DND-41 (cell line): Measurements from ENCODE around the gene RHOT2.

ENCODE experiments used
- ATAC-seq: fragments of 200-7000 bp; cut with Tn5 transposase; 3 replicates; pipeline ENCODE4 v1.9.1; 2021; ENCODE audit warnings: low read depth; ENCODE audit not compliant: insufficient read depth
- DNase-seq: peaks from one replicate; pipeline ENCODE4 v3.0.0-alpha.2; 2020
- H2AFZ ChIP-seq: 2 replicates; pipeline ENCODE4 v1.6.0; 2012; ENCODE audit warnings: low read depth, low read length
- H3K27ac ChIP-seq: 2 replicates; pipeline ENCODE4 v1.5.1; 2012; ENCODE audit warnings: low read length, inconsistent platforms
- H3K27me3 ChIP-seq: fragments of 200-600 bp; sonication (generic); 2 replicates; pipeline ENCODE4 v1.6.0; 2012; ENCODE audit warnings: low read length, mild to moderate bottlenecking, inconsistent platforms; ENCODE audit not compliant: insufficient read depth, poor library complexity
- H3K36me3 ChIP-seq: 2 replicates; pipeline ENCODE4 v1.5.1; 2012; ENCODE audit warnings: low read length, inconsistent platforms; ENCODE audit not compliant: insufficient read depth
- H3K4me1 ChIP-seq: 2 replicates; pipeline ENCODE4 v1.5.1; 2012; ENCODE audit warnings: mild to moderate bottlenecking, low read length; ENCODE audit not compliant: insufficient read depth
- H3K4me2 ChIP-seq: 2 replicates; pipeline ENCODE4 v1.6.0; 2012; ENCODE audit warnings: mild to moderate bottlenecking, moderate library complexity, low read length, inconsistent platforms; ENCODE audit not compliant: insufficient read depth
- H3K4me3 ChIP-seq, 2 experiments: fragments of 200-600 bp in 1 of 2; shearing (Covaris generic) in 1 of 2; 2 replicates each; pipeline ENCODE4 v1.5.1; 2012 to 2016; ENCODE audit warnings: inconsistent platforms in 2 of 2, low read length in 2 of 2, mild to moderate bottlenecking in 2 of 2, low read depth in 1 of 2, moderate library complexity in 1 of 2
- H3K79me2 ChIP-seq: 2 replicates; pipeline ENCODE4 v1.6.0; 2012; ENCODE audit warnings: low read length, inconsistent platforms; ENCODE audit not compliant: insufficient read depth
- H3K9ac ChIP-seq: 2 replicates; pipeline ENCODE4 v1.6.0; 2012; ENCODE audit warnings: low read depth, mild to moderate bottlenecking, inconsistent platforms, low read length, moderate library complexity
- H3K9me3 ChIP-seq: 2 replicates; pipeline ENCODE4 v1.5.1; 2012; ENCODE audit warnings: low read length, moderate library complexity, mild to moderate bottlenecking, inconsistent platforms; ENCODE audit not compliant: insufficient read depth, severe bottlenecking
- H4K20me1 ChIP-seq: 2 replicates; pipeline ENCODE4 v1.6.0; 2012; ENCODE audit warnings: low read length; ENCODE audit not compliant: insufficient read depth
- CTCF ChIP-seq: IDR thresholded peaks from 2 replicates; pipeline ENCODE4 v1.5.1; 2012; ENCODE audit warnings: borderline replicate concordance, low read length, moderate library complexity, mild to moderate bottlenecking; ENCODE audit not compliant: poor library complexity, severe bottlenecking; ENCODE audit errors: extremely low read depth
- EZH2 ChIP-seq: IDR thresholded peaks from 3 replicates; pipeline ENCODE4 v1.6.1; 2012; ENCODE audit warnings: borderline replicate concordance, low read depth, mild to moderate bottlenecking, moderate library complexity, low read length, inconsistent platforms; ENCODE audit not compliant: severe bottlenecking

Gene RHOT2

GRCh38 chr16:648071-648780 is 19.7 kb upstream of the RHOT2 start:
- H3K27me3 ChIP-seq = no peaks in the 10 kb centered on the region
- ATAC-seq (peak; percentile 27; the same call in 1 of the 3 replicates), DNase-seq (peak; percentile 55)
- no peaks in the 10 kb centered on the region for H3K9me3 ChIP-seq
- peak overlapping the region; percentile 92 for H3K4me2 ChIP-seq
- H4K20me1 ChIP-seq = 0 out of 2 replicates have a peak, but pooled peaks cover 3% of the 10 kb centered on the region
- peak; percentile 67 for TF ChIP-seq CTCF
- TF ChIP-seq EZH2 = no peak
- H2AFZ ChIP-seq = peak overlapping the region; percentile 85
- H3K4me1 ChIP-seq = peaks cover 32% of the 10 kb centered on the region
- peak overlapping the region; percentile 76 for H3K27ac ChIP-seq
- H3K36me3 ChIP-seq = peaks cover 28% of the 10 kb centered on the region
- peaks cover 38% of the 10 kb centered on the region for H3K79me2 ChIP-seq
- peak overlapping the region; percentile 87 for H3K9ac ChIP-seq
- peak overlapping the region; percentile 45 to 84 for H3K4me3 ChIP-seq

GRCh38 chr16:648781-649589 is 18.9 kb upstream of the RHOT2 start, which contains the start of gene WDR90:
TSS of gene WDR90 (plus strand) at chr16:649365. CDS start at chr16:649417, 52 bp downstream.
- Histone ChIP-seq H2AFZ (peak within 1 kb of the TSS; percentile 85), H3K27me3 (no peaks in the 10 kb centered on the region), H3K36me3 (peaks cover 36% of the 10 kb centered on the region), H3K4me2 (peak within 1 kb of the TSS; percentile 92), H3K4me3 (peak within 1 kb of the TSS; percentile 45 to 84), H3K27ac (peak within 1 kb of the TSS; percentile 76), H3K79me2 (peaks cover 38% of the 10 kb centered on the region), H4K20me1 (0 out of 2 replicates have a peak, but pooled peaks cover 3% of the 10 kb centered on the region), H3K9ac (peak within 1 kb of the TSS; percentile 87), H3K4me1 (peaks cover 29% of the 10 kb centered on the region), H3K9me3 (no peaks in the 10 kb centered on the region)
- ATAC-seq = peak; percentile 88
- TF ChIP-seq CTCF (no peak), EZH2 (no peak)
- DNase-seq = peak; percentile 93

- peak overlapping the region; percentile 92 for H3K4me2 ChIP-seq
- H3K9ac ChIP-seq = peak overlapping the region; percentile 87
- ATAC-seq (peak; percentile 23), DNase-seq (peak; percentile 41)
- H3K4me1 ChIP-seq = peaks cover 29% of the 10 kb centered on the region
- H3K36me3 ChIP-seq = peaks cover 38% of the 10 kb centered on the region
- 0 out of 2 replicates have a peak, but pooled peaks cover 3% of the 10 kb centered on the region for H4K20me1 ChIP-seq
- TF ChIP-seq EZH2 = no peak
- TF ChIP-seq CTCF = no peak
- peak overlapping the region; percentile 45 to 84; a peak in 3 of 4 replicates for H3K4me3 ChIP-seq
- peak overlapping the region; percentile 65 for H3K27ac ChIP-seq
- no peaks in the 10 kb centered on the region for H3K9me3 ChIP-seq
- H2AFZ ChIP-seq = peak overlapping the region; percentile 78
- peaks cover 38% of the 10 kb centered on the region for H3K79me2 ChIP-seq
- H3K27me3 ChIP-seq = no peaks in the 10 kb centered on the region
Measured at GRCh38 chr16:649631-650030, 18.3 kb upstream of the RHOT2 start.
